Natural killer cell (primary cell): Measurements from ENCODE around the gene RIT1. TPM values are rescaled to one million over a fixed set of nuclear protein-coding genes. Genes with fewer than 3 reads are reported as not detected.

Source experiments
- ATAC-seq, 3 donors: fragments of 150-1000 bp in 2 of 3; fragments of 200-7000 bp in 1 of 3; cut with Tn5 transposase; 1 replicate in 1 of 3; 2 replicates in 2 of 3; pipeline ENCODE4 v1.10.0; 2021; ENCODE audit warnings: mild to moderate bottlenecking in 2 of 3, moderate library complexity in 2 of 3
- DNase-seq, 2 donors: peaks; one replicate each; pipeline versions ENCODE4 v3.0.0 to v3.0.0-alpha.2; 2013 to 2021; ENCODE audit warnings: mixed read lengths in 1 of 2
- H3K27ac ChIP-seq: one replicate; pipeline ENCODE4 v1.5.1; 2013; ENCODE audit warnings: mild to moderate bottlenecking, low read length
- H3K27me3 ChIP-seq: one replicate; pipeline ENCODE4 v1.6.1; 2013; ENCODE audit warnings: low read length; ENCODE audit not compliant: control insufficient read depth, insufficient read depth
- H3K36me3 ChIP-seq: one replicate; pipeline ENCODE4 v1.6.1; 2013; ENCODE audit warnings: low read length; ENCODE audit not compliant: control insufficient read depth, insufficient read depth
- H3K4me1 ChIP-seq: one replicate; pipeline ENCODE4 v1.6.1; 2013; ENCODE audit warnings: low read length; ENCODE audit not compliant: control insufficient read depth, insufficient read depth
- H3K4me3 ChIP-seq: one replicate; pipeline ENCODE4 v1.5.1; 2013; ENCODE audit warnings: low read length
- H3K9me3 ChIP-seq: one replicate; pipeline ENCODE4 v1.6.1; 2013; ENCODE audit warnings: low read length; ENCODE audit not compliant: control insufficient read depth, insufficient read depth
- H3K27ac Mint-ChIP-seq, 2 donors: one replicate each; pipeline ENCODE4 v1.8.0; 2022; ENCODE audit warnings: mild to moderate bottlenecking in 2 of 2, mixed read lengths in 2 of 2, moderate library complexity in 1 of 2
- H3K27me3 Mint-ChIP-seq, 2 donors: one replicate each; pipeline ENCODE4 v1.8.0; 2022; ENCODE audit warnings: low read depth in 2 of 2, mixed read lengths in 2 of 2
- H3K36me3 Mint-ChIP-seq: one replicate; pipeline ENCODE4 v1.8.0; 2022; ENCODE audit warnings: mixed read lengths
- H3K4me1 Mint-ChIP-seq, 2 donors: one replicate each; pipeline ENCODE4 v1.8.0; 2022; ENCODE audit warnings: mixed read lengths in 2 of 2
- H3K4me3 Mint-ChIP-seq: one replicate; pipeline ENCODE4 v1.8.0; 2022; ENCODE audit warnings: mild to moderate bottlenecking, moderate library complexity, mixed read lengths
- H3K9me3 Mint-ChIP-seq, 2 donors: one replicate each; pipeline ENCODE4 v1.8.0; 2022; ENCODE audit warnings: mixed read lengths in 2 of 2
- WGBS: methylation state at CpG from one replicate; pipeline ENCODE4 v1.1.7; 2013; ENCODE audit warnings: missing lambda C conversion rate; ENCODE audit not compliant: insufficient coverage; 5-methylcytosine and 5-hydroxymethylcytosine counted together
- intact Hi-C: fragments of 100-400 bp; cut with micrococcal nuclease; formaldehyde crosslinking; loops from one replicate; pipeline ENCODE4 v1.14.2; 2022
- total RNA-seq, 4 donors: library from RNA; stranded (reverse); fragments of 120-200 nt in 1 of 4; gene quantifications; one replicate each; pipeline versions ENCODE4 v1.2.3 to v1.2.4, GENCODE V29; 2013 to 2022
- TF ChIP-seq, protein P1 (sequence below): fragments of 200-600 bp; IDR thresholded peaks from one replicate; pipeline ENCODE4 v1.8.0; 2022; ENCODE audit warnings: antibody characterized with exemption

RIT1 gene
- total RNA-seq, 3 donors from 2014 or later (not counting 1 experiment from before 2014, with no cell fraction given): 79.1 to 86.1 (median 79.2) TPM

DNA sequence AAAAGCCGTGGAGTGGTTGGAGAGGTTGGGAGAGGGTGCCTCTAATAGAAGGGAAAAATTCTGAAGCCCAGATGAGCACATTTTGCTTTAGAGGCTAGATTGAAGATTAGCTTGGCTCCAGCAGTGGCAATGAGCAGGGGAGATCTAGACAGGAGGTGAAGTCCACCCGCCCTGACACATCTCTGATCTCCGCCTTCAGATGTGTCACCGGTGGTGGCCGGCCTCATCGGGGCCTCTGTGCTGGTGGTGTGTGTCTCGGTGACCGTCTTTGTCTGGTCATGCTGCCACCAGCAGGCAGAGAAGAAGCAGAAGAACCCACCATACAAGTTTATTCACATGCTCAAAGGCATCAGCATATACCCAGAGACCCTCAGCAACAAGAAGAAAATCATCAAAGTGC, 43.4 kb downstream of the RIT1 start:
- intact Hi-C loops: no loop called here
- Histone ChIP-seq H3K27ac (no peak overlapping the region), H3K36me3 (peaks cover 21% of the 10 kb centered on the region), H3K4me1 (no peaks in the 10 kb centered on the region), H3K4me3 (no peak overlapping the region), H3K9me3 (no peaks in the 10 kb centered on the region), H3K27me3 (no peaks in the 10 kb centered on the region)
- Mint-ChIP-seq H3K4me1 (peaks cover 6 to 16% of the 10 kb centered on the region in 2 donors), H3K4me3 (no peak overlapping the region), H3K27ac (peak overlapping the region in 1 of 2 donors; percentile 31), H3K9me3 (no peaks in the 10 kb centered on the region), H3K27me3 (no peaks in the 10 kb centered on the region), H3K36me3 (peaks cover 8% of the 10 kb centered on the region)
- TF ChIP-seq, protein P1, sequence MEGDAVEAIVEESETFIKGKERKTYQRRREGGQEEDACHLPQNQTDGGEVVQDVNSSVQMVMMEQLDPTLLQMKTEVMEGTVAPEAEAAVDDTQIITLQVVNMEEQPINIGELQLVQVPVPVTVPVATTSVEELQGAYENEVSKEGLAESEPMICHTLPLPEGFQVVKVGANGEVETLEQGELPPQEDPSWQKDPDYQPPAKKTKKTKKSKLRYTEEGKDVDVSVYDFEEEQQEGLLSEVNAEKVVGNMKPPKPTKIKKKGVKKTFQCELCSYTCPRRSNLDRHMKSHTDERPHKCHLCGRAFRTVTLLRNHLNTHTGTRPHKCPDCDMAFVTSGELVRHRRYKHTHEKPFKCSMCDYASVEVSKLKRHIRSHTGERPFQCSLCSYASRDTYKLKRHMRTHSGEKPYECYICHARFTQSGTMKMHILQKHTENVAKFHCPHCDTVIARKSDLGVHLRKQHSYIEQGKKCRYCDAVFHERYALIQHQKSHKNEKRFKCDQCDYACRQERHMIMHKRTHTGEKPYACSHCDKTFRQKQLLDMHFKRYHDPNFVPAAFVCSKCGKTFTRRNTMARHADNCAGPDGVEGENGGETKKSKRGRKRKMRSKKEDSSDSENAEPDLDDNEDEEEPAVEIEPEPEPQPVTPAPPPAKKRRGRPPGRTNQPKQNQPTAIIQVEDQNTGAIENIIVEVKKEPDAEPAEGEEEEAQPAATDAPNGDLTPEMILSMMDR: no peak
- DNase-seq: no peak
- 94% methylated on average over 8 of the region's 8 CpGs for WGBS
- no peak for ATAC-seq

DNA sequence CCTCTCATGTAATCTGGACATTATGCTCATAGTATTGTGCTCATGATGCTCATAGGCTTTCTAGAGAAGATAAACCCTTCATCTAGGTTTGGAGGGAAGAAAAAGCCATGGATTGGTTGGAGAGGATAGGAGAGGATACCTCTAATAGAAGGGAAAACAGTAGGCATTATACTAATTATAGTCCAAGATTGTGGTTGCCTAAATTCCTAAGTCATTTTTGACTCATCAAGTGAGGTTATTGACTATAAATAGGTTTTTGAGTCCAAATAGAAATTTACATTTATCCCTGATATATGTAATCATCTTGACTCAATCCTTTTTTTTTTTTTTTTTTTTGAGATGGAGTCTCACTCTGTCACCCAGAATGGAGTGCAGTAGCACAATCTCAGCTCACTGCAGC, 46.8 kb downstream of the RIT1 start:
- Mint-ChIP-seq H3K27me3 (no peaks in the 10 kb centered on the region), H3K4me1 (peaks cover 19 to 26% of the 10 kb centered on the region in 2 donors), H3K36me3 (no peaks in the 10 kb centered on the region), H3K9me3 (no peaks in the 10 kb centered on the region), H3K27ac (no peak overlapping the region), H3K4me3 (no peak overlapping the region)
- intact Hi-C loops: no loop called here
- DNase-seq: no peak
- H3K27me3 ChIP-seq: no peaks in the 10 kb centered on the region
- ATAC-seq: no peak
- peaks cover 13% of the 10 kb centered on the region for H3K4me1 ChIP-seq
- TF ChIP-seq, protein P1: no peak
- H3K36me3 ChIP-seq: peaks cover 4% of the 10 kb centered on the region
- H3K27ac ChIP-seq: no peak overlapping the region
- no peaks in the 10 kb centered on the region for H3K9me3 ChIP-seq
- H3K4me3 ChIP-seq: no peak overlapping the region

DNA sequence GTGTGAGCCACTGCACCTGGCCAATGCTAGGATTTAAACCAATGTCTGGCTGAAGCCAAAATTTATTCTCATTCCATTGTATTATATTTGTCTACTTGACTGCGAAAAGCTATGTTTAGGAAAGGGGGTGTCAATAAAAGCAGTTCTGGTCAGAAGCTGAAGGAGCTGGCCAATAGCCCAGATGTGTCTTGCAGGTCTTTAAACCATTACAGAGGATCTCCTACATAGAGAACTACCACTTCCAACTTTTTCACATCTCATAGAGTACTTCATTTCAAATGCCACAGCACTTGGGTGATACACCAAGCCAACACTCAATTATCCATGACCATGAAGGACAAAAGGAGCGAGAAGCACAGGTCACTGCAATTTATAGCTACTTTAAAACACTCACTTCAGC, 49.3 kb downstream of the RIT1 start:
- intact Hi-C loops: loop anchor here (2.0 kb wide), 1 partner anchor 73 kb away; the partner anchor contains the start of gene KHDC4
- H3K27ac Mint-ChIP-seq: peak overlapping the region; percentile 95 to 99
- Histone ChIP-seq H3K36me3 (no peaks in the 10 kb centered on the region), H3K4me3 (no peak overlapping the region), H3K27ac (no peak overlapping the region), H3K4me1 (peaks cover 24% of the 10 kb centered on the region), H3K27me3 (no peaks in the 10 kb centered on the region), H3K9me3 (no peaks in the 10 kb centered on the region)
- 100% methylated on average over 2 of the region's 2 CpGs for WGBS
- no peaks in the 10 kb centered on the region for H3K36me3 Mint-ChIP-seq
- TF ChIP-seq, protein P1: no peak
- H3K27me3 Mint-ChIP-seq: no peaks in the 10 kb centered on the region
- no peaks in the 10 kb centered on the region for H3K9me3 Mint-ChIP-seq
- ATAC-seq: no peak
- H3K4me1 Mint-ChIP-seq: peaks cover 30% of the 10 kb centered on the region in 2 donors
- H3K4me3 Mint-ChIP-seq: no peak overlapping the region
- DNase-seq: no peak

DNA sequence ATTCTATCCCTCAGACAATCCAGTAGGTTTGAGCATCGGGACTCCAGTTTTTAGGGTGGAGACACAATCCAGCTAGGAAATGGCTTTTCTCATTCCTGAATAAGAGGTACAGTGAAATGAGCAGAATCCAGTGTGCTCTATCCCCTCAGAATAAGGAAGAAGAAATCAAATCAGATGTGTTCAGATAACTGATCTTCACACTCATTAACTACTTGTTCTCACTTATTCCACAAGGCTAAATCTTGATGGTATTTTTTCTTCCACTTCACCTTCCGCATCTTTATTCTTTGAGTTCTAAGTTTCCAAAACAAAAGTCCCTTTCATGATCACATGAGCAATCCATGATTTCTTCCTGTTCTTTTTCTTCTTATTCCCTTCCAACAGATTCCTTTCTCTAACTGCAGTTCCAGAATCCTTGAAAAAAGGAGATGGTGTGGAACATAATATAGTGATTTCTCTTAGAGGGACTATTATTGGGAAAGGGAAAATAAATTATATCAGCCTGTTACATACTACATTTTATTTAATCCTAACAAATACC, 50.1 kb downstream of the RIT1 start:
- no peak for ATAC-seq
- Mint-ChIP-seq H3K4me1 (peaks cover 38 to 39% of the 10 kb centered on the region in 2 donors), H3K9me3 (no peaks in the 10 kb centered on the region), H3K4me3 (peak overlapping the region; percentile 94), H3K27me3 (no peaks in the 10 kb centered on the region), H3K36me3 (no peaks in the 10 kb centered on the region), H3K27ac (peak overlapping the region; percentile 95 to 99)
- Histone ChIP-seq H3K36me3 (no peaks in the 10 kb centered on the region), H3K9me3 (no peaks in the 10 kb centered on the region), H3K4me3 (no peak overlapping the region), H3K4me1 (peaks cover 32% of the 10 kb centered on the region), H3K27ac (peak overlapping the region; percentile 86), H3K27me3 (no peaks in the 10 kb centered on the region)
- intact Hi-C loops: loop anchor here (2.0 kb wide), 1 partner anchor 74 kb away; the partner anchor contains the start of gene KHDC4
- WGBS: 80% methylated on average over 2 of the region's 2 CpGs
- DNase-seq: no peak
- TF ChIP-seq, protein P1: no peak
